IMR-90 (cell line): ENCODE measurements around the gene DHRS12. TPM values are rescaled to one million over a fixed set of nuclear protein-coding genes. Genes with fewer than 3 reads are reported as not detected.

Experiments
- ATAC-seq: fragments of 200-7000 bp; cut with Tn5 transposase; 2 replicates; pipeline ENCODE4 v1.9.1; 2020; ENCODE audit warnings: low read depth, mild to moderate bottlenecking, moderate library complexity
- BruUV-seq: library from RNA; stranded (reverse); fragments of 400-500 nt; replicated peaks from 2 replicates; lab custom pipeline; 2021; lab: Mats Ljungman, UMichigan
- CTCF ChIA-PET: fragments of 300-600 bp; formaldehyde crosslinking; extraction: SDS; loops from one replicate; lab custom pipeline; 2021; ENCODE audit warnings: antibody characterized with exemption; lab: Yijun Ruan, JAX
- POLR2A ChIA-PET: fragments of 300-600 bp; sonication (Branson Sonifier 250); formaldehyde crosslinking; loops from one replicate; lab custom pipeline; 2022; ENCODE audit warnings: antibody characterized with exemption; ENCODE audit not compliant: unreplicated experiment; lab: Charles Lee
- DNase-seq: peaks from one replicate; pipeline ENCODE4 v3.0.0; 2013
- H2AFZ ChIP-seq: replicated peaks from 2 replicates; pipeline ENCODE3; 2013; ENCODE audit warnings: low read length, mild to moderate bottlenecking; ENCODE audit not compliant: poor library complexity
- H2AK5ac ChIP-seq: 2 replicates; pipeline ENCODE4 v1.6.1; 2013; ENCODE audit warnings: low read depth, low read length, inconsistent platforms
- H2AK9ac ChIP-seq: replicated peaks from 2 replicates; pipeline ENCODE3; 2013; ENCODE audit warnings: mild to moderate bottlenecking, low read depth, low read length, moderate library complexity; ENCODE audit not compliant: poor library complexity
- H2BK120ac ChIP-seq: 2 replicates; pipeline ENCODE4 v1.6.1; 2013; ENCODE audit warnings: low read depth, low read length, inconsistent platforms
- H2BK15ac ChIP-seq: 3 replicates; pipeline ENCODE4 v1.6.1; 2013; ENCODE audit warnings: low read depth, low read length, inconsistent platforms
- H2BK20ac ChIP-seq: 2 replicates; pipeline ENCODE4 v1.6.1; 2013; ENCODE audit warnings: low read depth, mild to moderate bottlenecking, inconsistent platforms, low read length, moderate library complexity
- H2BK5ac ChIP-seq: 2 replicates; pipeline ENCODE4 v1.6.1; 2013; ENCODE audit warnings: mild to moderate bottlenecking, low read depth, low read length, inconsistent platforms; ENCODE audit not compliant: poor library complexity, severe bottlenecking
- H3K14ac ChIP-seq: replicated peaks from 2 replicates; pipeline ENCODE4 v1.6.1; 2013; ENCODE audit warnings: low read depth, low read length, inconsistent platforms
- H3K18ac ChIP-seq: 2 replicates; pipeline ENCODE4 v1.6.1; 2013; ENCODE audit warnings: low read depth, low read length, control low read depth
- H3K23ac ChIP-seq: 2 replicates; pipeline ENCODE4 v1.6.1; 2013; ENCODE audit warnings: low read depth, low read length, inconsistent platforms
- H3K27ac ChIP-seq: 2 replicates; pipeline ENCODE4 v1.5.1; 2013; ENCODE audit warnings: mild to moderate bottlenecking, control low read depth, low read length; ENCODE audit not compliant: insufficient read depth
- H3K27me3 ChIP-seq: 2 replicates; pipeline ENCODE4 v1.6.1; 2013; ENCODE audit warnings: low read length; ENCODE audit not compliant: control insufficient read depth, insufficient read depth
- H3K36me3 ChIP-seq: 2 replicates; pipeline ENCODE4 v1.6.1; 2013; ENCODE audit warnings: low read length, mixed read lengths; ENCODE audit not compliant: control insufficient read depth, insufficient read depth
- H3K4ac ChIP-seq: 2 replicates; pipeline ENCODE4 v1.6.1; 2013; ENCODE audit warnings: low read depth, low read length, inconsistent platforms
- H3K4me1 ChIP-seq: 2 replicates; pipeline ENCODE4 v1.6.1; 2013; ENCODE audit warnings: low read length, mixed read lengths; ENCODE audit not compliant: control insufficient read depth, insufficient read depth
- H3K4me2 ChIP-seq: 2 replicates; pipeline ENCODE4 v1.6.1; 2013; ENCODE audit warnings: low read depth, mild to moderate bottlenecking, control low read depth, low read length, moderate library complexity
- H3K4me3 ChIP-seq: 2 replicates; pipeline ENCODE4 v1.5.1; 2013; ENCODE audit warnings: low read depth, mild to moderate bottlenecking, control low read depth, low read length, moderate library complexity; ENCODE audit not compliant: insufficient read depth
- H3K56ac ChIP-seq: 2 replicates; pipeline ENCODE4 v1.6.1; 2013; ENCODE audit warnings: low read length, inconsistent platforms; ENCODE audit not compliant: insufficient read depth; ENCODE audit errors: extremely low read depth
- H3K79me1 ChIP-seq, 2 experiments: 2 replicates each; pipeline ENCODE4 v1.6.1; 2013; ENCODE audit warnings: low read length in 2 of 2, inconsistent platforms in 1 of 2, low read depth in 1 of 2
- H3K9ac ChIP-seq: 2 replicates; pipeline ENCODE4 v1.6.1; 2013; ENCODE audit warnings: low read depth, low read length, control low read depth
- H3K9me1 ChIP-seq: 2 replicates; pipeline ENCODE4 v1.6.1; 2013; ENCODE audit warnings: low read length, inconsistent platforms; ENCODE audit not compliant: insufficient read depth
- H3K9me3 ChIP-seq: 2 replicates; pipeline ENCODE4 v1.6.1; 2013; ENCODE audit warnings: low read length; ENCODE audit not compliant: control insufficient read depth, insufficient read depth
- H4K20me1 ChIP-seq: 2 replicates; pipeline ENCODE4 v1.6.1; 2013; ENCODE audit warnings: low read length, inconsistent platforms; ENCODE audit not compliant: insufficient read depth
- H4K5ac ChIP-seq: 2 replicates; pipeline ENCODE4 v1.6.1; 2013; ENCODE audit warnings: mild to moderate bottlenecking, low read depth, low read length, control low read depth
- H4K8ac ChIP-seq, 2 experiments: 2 replicates each; pipeline ENCODE4 v1.6.1; 2013; ENCODE audit warnings: low read depth in 2 of 2, low read length in 2 of 2, control low read depth in 1 of 2, inconsistent platforms in 1 of 2
- H4K91ac ChIP-seq: 2 replicates; pipeline ENCODE4 v1.6.1; 2013; ENCODE audit warnings: low read depth, low read length, inconsistent platforms; ENCODE audit not compliant: insufficient read depth
- BHLHE40 ChIP-seq: fragments of 150-350 bp; IDR thresholded peaks from 2 replicates; pipeline ENCODE4 v1.6.1; 2016; ENCODE audit warnings: mild to moderate bottlenecking, low read depth, low read length
- CTCF ChIP-seq: conservative IDR thresholded peaks from 2 replicates; pipeline ENCODE4 v1.5.1; 2012; ENCODE audit warnings: mild to moderate bottlenecking, low read depth, low read length, improper control_type of control experiment
- FOS ChIP-seq: fragments of 150-350 bp; IDR thresholded peaks from 2 replicates; pipeline ENCODE4 v1.6.1; 2016; ENCODE audit warnings: low read depth, low read length
- MAFK ChIP-seq: IDR thresholded peaks from 2 replicates; pipeline ENCODE4 v1.6.1; 2012; ENCODE audit warnings: low read depth, low read length, improper control_type of control experiment
- WGBS, 2 experiments: methylation state at CpG; one replicate each; pipeline versions ENCODE4 v1.1.5 to v1.1.7; 2013; ENCODE audit warnings: missing lambda C conversion rate in 2 of 2; ENCODE audit not compliant: insufficient read length in 1 of 2; ENCODE audit errors: extremely low coverage in 2 of 2; 5-methylcytosine and 5-hydroxymethylcytosine counted together
- dilution Hi-C: fragments of 300-500 bp; cut with HindIII; formaldehyde crosslinking; loops from one replicate; pipeline ENCODE4 v1.14.3; 2018; ENCODE audit warnings: low sequenced_read_pairs; ENCODE audit not compliant: unreplicated experiment
- in situ Hi-C: fragments of 300-500 bp; cut with MboI; formaldehyde crosslinking; loops from 3 replicates; pipeline ENCODE4 v1.14.3; 2019; ENCODE audit warnings: low sequenced_read_pairs, inconsistent platforms, mixed read lengths
- intact Hi-C: fragments of 100-400 bp; cut with micrococcal nuclease; formaldehyde crosslinking; loops from 2 replicates; pipeline ENCODE4 v1.10.0; 2022
- polyA plus RNA-seq, 3 experiments: library from polyadenylated mRNA; depleted of rRNA; stranded (reverse); fragments of >200 nt; gene quantifications; 2 replicates each; pipeline ENCODE4 v1.2.3, GENCODE V29; 2012; ENCODE audit warnings: low replicate concordance in 1 of 3
- total RNA-seq: library from RNA; depleted of rRNA; stranded (reverse); fragments of >200 nt; gene quantifications from 2 replicates; pipeline ENCODE4 v1.2.3, GENCODE V29; 2012
- TF ChIP-seq, protein P1 (sequence below): fragments of 150-350 bp; IDR thresholded peaks from 2 replicates; pipeline ENCODE4 v1.6.1; 2016; ENCODE audit warnings: low read depth, mild to moderate bottlenecking, low read length, moderate library complexity, borderline replicate concordance

DHRS12 gene
- total and polyA plus RNA-seq, 2 of the 4 experiments (the other 2 are of a cell fraction) = 1.3 to 1.6 TPM

DNA sequence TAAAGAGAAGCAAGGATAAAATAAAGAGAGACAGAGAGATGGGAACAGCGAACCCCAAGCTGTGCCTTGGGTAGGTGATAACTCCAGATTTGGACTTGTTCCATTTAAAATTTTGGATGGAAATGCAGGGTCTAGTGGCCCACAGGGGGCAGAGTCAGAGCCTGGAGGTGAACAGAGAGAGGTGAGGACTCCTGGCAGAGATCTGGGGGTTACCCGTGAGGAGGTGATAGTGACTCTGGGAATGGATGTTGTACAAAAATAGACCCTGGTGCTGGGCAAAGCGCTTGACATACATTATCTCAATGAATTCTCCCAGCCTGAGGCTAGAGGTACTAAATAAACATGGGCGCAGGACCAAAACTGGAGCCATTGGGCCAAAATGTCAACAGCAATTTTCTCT, 14.3 kb upstream of the DHRS12 start:
- H2BK20ac ChIP-seq = no peak overlapping the region
- ChIA-PET CTCF (no interaction called here), POLR2A (no interaction called here)
- H2BK15ac ChIP-seq = no peak overlapping the region
- no peaks in the 10 kb centered on the region for H3K4me1 ChIP-seq
- H3K9ac ChIP-seq = no peak overlapping the region
- in situ Hi-C loops = loop anchor here (10.0 kb wide), 1 partner anchor 307 kb away; the partner anchor contains the start of gene NEK5
- H2AK5ac ChIP-seq = no peak overlapping the region
- H4K5ac ChIP-seq = no peak overlapping the region
- no peak overlapping the region for H3K23ac ChIP-seq
- no peaks in the 10 kb centered on the region for H3K9me3 ChIP-seq
- DNase-seq (no peak), ATAC-seq (no peak)
- WGBS, 2 experiments = 86% methylated on average over 1 of the region's 4 CpGs; no CpG with 5 or more reads in 1 of the 2 experiments
- H3K9me1 ChIP-seq = peaks cover 4% of the 10 kb centered on the region; the same call in 1 of the 2 replicates
- H3K79me1 ChIP-seq = no peaks in the 10 kb centered on the region
- H3K56ac ChIP-seq = no peak overlapping the region
- H3K18ac ChIP-seq = no peak overlapping the region
- no peak overlapping the region for H3K4me2 ChIP-seq
- H3K27ac ChIP-seq = no peak overlapping the region
- no peak overlapping the region for H3K4me3 ChIP-seq
- no peak overlapping the region for H4K8ac ChIP-seq
- H3K14ac ChIP-seq = no peak overlapping the region
- TF ChIP-seq BHLHE40 = no peak
- TF ChIP-seq FOS = no peak
- no peak for TF ChIP-seq MAFK
- TF ChIP-seq CTCF = no peak
- TF ChIP-seq, protein P1, sequence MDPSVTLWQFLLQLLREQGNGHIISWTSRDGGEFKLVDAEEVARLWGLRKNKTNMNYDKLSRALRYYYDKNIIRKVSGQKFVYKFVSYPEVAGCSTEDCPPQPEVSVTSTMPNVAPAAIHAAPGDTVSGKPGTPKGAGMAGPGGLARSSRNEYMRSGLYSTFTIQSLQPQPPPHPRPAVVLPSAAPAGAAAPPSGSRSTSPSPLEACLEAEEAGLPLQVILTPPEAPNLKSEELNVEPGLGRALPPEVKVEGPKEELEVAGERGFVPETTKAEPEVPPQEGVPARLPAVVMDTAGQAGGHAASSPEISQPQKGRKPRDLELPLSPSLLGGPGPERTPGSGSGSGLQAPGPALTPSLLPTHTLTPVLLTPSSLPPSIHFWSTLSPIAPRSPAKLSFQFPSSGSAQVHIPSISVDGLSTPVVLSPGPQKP = no peak
- intact Hi-C loops = loop anchor here (10.0 kb wide), 1 partner anchor 197 kb away; the partner anchor contains the start of genes ALG11 and ATP7B
- dilution Hi-C loops = no loop called here
- no peaks in the 10 kb centered on the region for H3K36me3 ChIP-seq
- no peak overlapping the region for H2AFZ ChIP-seq
- no peaks in the 10 kb centered on the region for H4K20me1 ChIP-seq
- no peak overlapping the region for H2BK120ac ChIP-seq
- H4K91ac ChIP-seq = no peak overlapping the region
- no peak overlapping the region for H3K4ac ChIP-seq
- peaks cover 65% of the 10 kb centered on the region for H3K27me3 ChIP-seq
- no peak overlapping the region for H2BK5ac ChIP-seq
- H2AK9ac ChIP-seq = no peak overlapping the region
- no TSS peak for BruUV-seq
